Hepatocyte (in vitro differentiated cells): ENCODE data around the gene FADS6. TPM values are rescaled to one million over a fixed set of nuclear protein-coding genes. Genes with fewer than 3 reads are reported as not detected.

Experiments
- DNase-seq: peaks from one replicate; pipeline ENCODE4 v3.0.0-alpha.2; 2016; ENCODE audit warnings: low spot score
- H2AFZ ChIP-seq: fragments of 200-600 bp; sonication (generic); 2 replicates; pipeline ENCODE4 v1.6.0; 2016; ENCODE audit warnings: antibody characterized with exemption, mild to moderate bottlenecking
- H3K27ac ChIP-seq: fragments of 200-600 bp; sonication (generic); 2 replicates; pipeline ENCODE4 v1.5.1; 2016; ENCODE audit warnings: mild to moderate bottlenecking
- H3K27me3 ChIP-seq: fragments of 200-600 bp; sonication (generic); 2 replicates; pipeline ENCODE4 v1.6.1; 2016
- H3K36me3 ChIP-seq: fragments of 200-600 bp; sonication (generic); replicated peaks from 2 replicates; pipeline ENCODE4 v1.5.1; 2016; ENCODE audit warnings: low read depth; ENCODE audit not compliant: insufficient read depth
- H3K4me1 ChIP-seq: fragments of 200-600 bp; sonication (generic); 2 replicates; pipeline ENCODE4 v1.5.1; 2016; ENCODE audit warnings: mild to moderate bottlenecking, moderate library complexity; ENCODE audit not compliant: insufficient read depth
- H3K4me2 ChIP-seq: fragments of 200-600 bp; sonication (generic); 2 replicates; pipeline ENCODE4 v1.6.0; 2016
- H3K4me3 ChIP-seq: fragments of 200-600 bp; sonication (generic); 2 replicates; pipeline ENCODE4 v1.5.1; 2016; ENCODE audit warnings: mild to moderate bottlenecking
- H3K79me2 ChIP-seq: fragments of 200-600 bp; sonication (generic); 2 replicates; pipeline ENCODE4 v1.6.0; 2017; ENCODE audit warnings: mild to moderate bottlenecking
- H3K9me2 ChIP-seq: fragments of 200-600 bp; sonication (generic); replicated peaks from 2 replicates; pipeline ENCODE4 v1.6.0; 2017; ENCODE audit warnings: mild to moderate bottlenecking; ENCODE audit not compliant: insufficient read depth
- H3K9me3 ChIP-seq: fragments of 200-600 bp; sonication (generic); 2 replicates; pipeline ENCODE4 v1.5.1; 2016; ENCODE audit warnings: low read depth, mild to moderate bottlenecking
- H4K20me1 ChIP-seq: fragments of 200-600 bp; sonication (generic); 2 replicates; pipeline ENCODE4 v1.6.0; 2016; ENCODE audit warnings: mild to moderate bottlenecking; ENCODE audit not compliant: insufficient read depth, poor library complexity, severe bottlenecking
- EZH2 ChIP-seq: fragments of 200-600 bp; sonication (generic); IDR thresholded peaks from 2 replicates; pipeline ENCODE4 v1.6.1; 2016; ENCODE audit warnings: antibody characterized with exemption, mild to moderate bottlenecking, borderline replicate concordance
- EZH2phosphoT487 ChIP-seq: fragments of 200-600 bp; sonication (generic); IDR thresholded peaks from one replicate; pipeline ENCODE4 v1.6.1; 2018; ENCODE audit warnings: antibody characterized with exemption, mild to moderate bottlenecking, low read depth, moderate library complexity; ENCODE audit not compliant: unreplicated experiment, severe bottlenecking
- WGBS: methylation state at CpG from one replicate; pipeline ENCODE4 v1.1.6; 2016; ENCODE audit warnings: low lambda C conversion rate; ENCODE audit errors: missing lambda C conversion rate; 5-methylcytosine and 5-hydroxymethylcytosine counted together
- polyA plus RNA-seq: library from polyadenylated mRNA; unstranded; fragments of >200 nt; fragmentation: Nextera tagmentation; extraction: Ambion mirVana; gene quantifications from 2 replicates; pipeline ENCODE4 v1.2.1, GENCODE V29; 2016
- total RNA-seq: library from RNA; depleted of rRNA; stranded (reverse); fragments of >200 nt; gene quantifications from 2 replicates; pipeline ENCODE4 v1.2.3, GENCODE V29; 2014
- TF ChIP-seq, protein P1 (sequence below): fragments of 200-600 bp; sonication (generic); IDR thresholded peaks from 2 replicates; pipeline ENCODE4 v1.5.1; 2016; ENCODE audit warnings: antibody characterized with exemption, mild to moderate bottlenecking; ENCODE audit not compliant: poor library complexity

The FADS6 gene
- total and polyA plus RNA-seq, 2 experiments from 2014 or later, result 4.2 to 4.3 TPM

DNA sequence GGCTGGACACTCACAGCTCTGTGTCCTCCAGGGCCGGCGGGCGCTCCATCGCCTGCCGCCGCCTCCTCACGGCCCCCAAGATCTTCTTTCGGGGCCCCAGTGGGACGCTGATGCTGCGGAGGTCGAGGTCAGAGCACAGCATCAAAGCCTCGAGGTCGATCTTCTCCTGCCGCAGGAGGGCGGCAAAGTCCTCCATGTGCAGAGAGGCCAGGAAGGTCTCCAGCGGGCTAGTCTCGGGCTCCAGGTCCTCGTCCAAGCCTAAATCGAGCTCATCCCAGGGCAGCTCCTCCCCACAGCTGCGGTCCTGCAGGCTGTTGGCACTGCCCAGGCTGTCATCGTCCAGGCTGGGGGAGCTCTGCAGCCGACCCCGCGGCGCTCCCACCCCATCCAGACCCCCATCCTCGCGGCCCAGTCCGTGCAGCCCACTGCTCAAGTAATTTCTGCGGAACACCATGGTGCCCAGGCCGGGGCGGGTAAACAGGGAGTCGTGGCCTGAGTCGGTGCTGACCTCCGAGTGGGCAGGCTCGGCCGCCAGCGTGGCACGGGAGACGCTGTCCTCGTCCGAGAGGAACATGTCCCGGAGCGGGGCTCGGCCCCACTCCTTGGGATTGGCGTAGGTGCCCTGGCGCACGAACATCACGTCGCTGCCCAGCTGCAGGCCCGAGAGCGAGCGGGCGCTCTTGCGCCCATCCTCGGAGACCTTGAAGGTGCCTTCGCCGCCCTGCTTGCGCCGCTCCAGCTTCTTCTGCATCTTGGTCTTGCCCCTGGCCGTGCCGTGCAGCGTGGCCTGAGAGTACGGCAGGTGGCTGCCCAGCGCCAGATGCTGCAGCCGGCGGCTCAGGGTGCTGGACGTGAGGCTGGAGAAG is 26.2 kb upstream of the FADS6 start:
- Histone ChIP-seq H2AFZ (no peak overlapping the region), H3K79me2 (no peaks in the 10 kb centered on the region), H3K4me1 (peaks cover 20% of the 10 kb centered on the region), H4K20me1 (no peaks in the 10 kb centered on the region), H3K4me2 (no peak overlapping the region), H3K27me3 (peaks cover 23% of the 10 kb centered on the region), H3K36me3 (no peaks in the 10 kb centered on the region), H3K4me3 (no peak overlapping the region), H3K27ac (no peak overlapping the region), H3K9me3 (no peaks in the 10 kb centered on the region), H3K9me2 (no peaks in the 10 kb centered on the region)
- TF ChIP-seq, protein P1, sequence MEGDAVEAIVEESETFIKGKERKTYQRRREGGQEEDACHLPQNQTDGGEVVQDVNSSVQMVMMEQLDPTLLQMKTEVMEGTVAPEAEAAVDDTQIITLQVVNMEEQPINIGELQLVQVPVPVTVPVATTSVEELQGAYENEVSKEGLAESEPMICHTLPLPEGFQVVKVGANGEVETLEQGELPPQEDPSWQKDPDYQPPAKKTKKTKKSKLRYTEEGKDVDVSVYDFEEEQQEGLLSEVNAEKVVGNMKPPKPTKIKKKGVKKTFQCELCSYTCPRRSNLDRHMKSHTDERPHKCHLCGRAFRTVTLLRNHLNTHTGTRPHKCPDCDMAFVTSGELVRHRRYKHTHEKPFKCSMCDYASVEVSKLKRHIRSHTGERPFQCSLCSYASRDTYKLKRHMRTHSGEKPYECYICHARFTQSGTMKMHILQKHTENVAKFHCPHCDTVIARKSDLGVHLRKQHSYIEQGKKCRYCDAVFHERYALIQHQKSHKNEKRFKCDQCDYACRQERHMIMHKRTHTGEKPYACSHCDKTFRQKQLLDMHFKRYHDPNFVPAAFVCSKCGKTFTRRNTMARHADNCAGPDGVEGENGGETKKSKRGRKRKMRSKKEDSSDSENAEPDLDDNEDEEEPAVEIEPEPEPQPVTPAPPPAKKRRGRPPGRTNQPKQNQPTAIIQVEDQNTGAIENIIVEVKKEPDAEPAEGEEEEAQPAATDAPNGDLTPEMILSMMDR, result peak; percentile 14
- no peak for TF ChIP-seq EZH2phosphoT487
- no peak for DNase-seq
- 89% methylated on average over 62 of the region's 67 CpGs for WGBS

DNA sequence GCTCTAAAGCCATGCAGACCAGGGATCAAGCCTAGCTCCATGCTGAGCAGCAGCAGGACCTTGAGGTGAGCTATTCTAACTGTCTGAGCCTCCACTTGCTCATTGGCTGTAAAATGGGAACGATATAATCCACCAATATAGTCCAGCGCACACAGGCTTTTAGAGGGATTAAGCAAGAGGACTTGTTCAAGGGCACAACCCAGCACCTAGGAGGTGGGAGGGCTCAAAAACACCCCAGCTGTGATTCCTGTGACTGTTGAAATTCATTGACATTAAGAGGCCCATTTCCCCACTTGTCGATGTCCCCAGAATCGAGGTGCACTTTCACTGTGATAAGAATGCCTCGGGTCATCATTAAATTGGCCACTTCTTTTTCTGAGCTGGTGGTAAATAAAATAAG is 25.5 kb upstream of the FADS6 start:
- peaks cover 15% of the 10 kb centered on the region for H3K27me3 ChIP-seq

DNA sequence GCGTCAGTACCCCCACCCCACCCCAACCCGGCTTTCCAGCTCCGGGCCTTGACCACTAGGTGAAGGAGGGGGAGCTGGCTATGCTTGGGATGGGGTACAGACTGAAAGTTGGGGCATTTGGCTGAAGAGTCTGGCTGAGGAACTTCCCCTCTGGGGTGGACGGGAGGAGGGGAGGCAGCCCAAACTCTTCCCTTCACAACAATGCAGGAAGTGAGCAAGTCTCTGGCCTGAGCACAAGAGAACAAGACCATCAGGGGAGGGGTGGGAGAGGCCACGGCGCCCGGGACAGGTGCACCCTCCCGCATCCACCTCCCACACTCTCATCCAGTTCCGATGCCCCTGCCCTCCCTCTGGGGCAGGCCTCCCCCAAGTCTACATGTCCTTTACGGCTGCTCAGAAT is 24.0 kb upstream of the FADS6 start:
- Histone ChIP-seq H3K36me3 (no peaks in the 10 kb centered on the region), H3K4me2 (no peak overlapping the region), H3K9me3 (no peaks in the 10 kb centered on the region), H3K79me2 (no peaks in the 10 kb centered on the region), H3K27ac (no peak overlapping the region), H2AFZ (no peak overlapping the region), H3K4me3 (no peak overlapping the region), H3K9me2 (no peaks in the 10 kb centered on the region), H3K4me1 (peaks cover 8% of the 10 kb centered on the region), H4K20me1 (no peaks in the 10 kb centered on the region), H3K27me3 (peaks cover 3% of the 10 kb centered on the region)
- DNase-seq, result no peak
- TF ChIP-seq EZH2 (no peak), EZH2phosphoT487 (no peak)
- TF ChIP-seq, protein P1, result no peak
- 86% methylated on average over 8 of the region's 10 CpGs for WGBS

More for the DNA sequence above, 25.5 kb upstream of the FADS6 start:
- no peaks in the 10 kb centered on the region for H4K20me1 ChIP-seq
- peaks cover 19% of the 10 kb centered on the region for H3K4me1 ChIP-seq
- TF ChIP-seq EZH2 (no peak), EZH2phosphoT487 (no peak)
- TF ChIP-seq, protein P1, result no peak
- no peak overlapping the region for H3K27ac ChIP-seq
- H3K79me2 ChIP-seq, result no peaks in the 10 kb centered on the region
- H3K9me3 ChIP-seq, result no peaks in the 10 kb centered on the region
- no peak overlapping the region for H2AFZ ChIP-seq
- no peaks in the 10 kb centered on the region for H3K36me3 ChIP-seq
- no peaks in the 10 kb centered on the region for H3K9me2 ChIP-seq
- no peak overlapping the region for H3K4me2 ChIP-seq
- no peak overlapping the region for H3K4me3 ChIP-seq
- 86% methylated on average over 5 of the region's 5 CpGs for WGBS
- no peak for DNase-seq
